ENCODE results near the gene PRR5L. TPM values are rescaled to one million over a fixed set of nuclear protein-coding genes. Genes with fewer than 3 reads are reported as not detected.

PRR5L gene
- total RNA-seq, 1 experiment from 2014 or later = 1.2 TPM

DNA sequence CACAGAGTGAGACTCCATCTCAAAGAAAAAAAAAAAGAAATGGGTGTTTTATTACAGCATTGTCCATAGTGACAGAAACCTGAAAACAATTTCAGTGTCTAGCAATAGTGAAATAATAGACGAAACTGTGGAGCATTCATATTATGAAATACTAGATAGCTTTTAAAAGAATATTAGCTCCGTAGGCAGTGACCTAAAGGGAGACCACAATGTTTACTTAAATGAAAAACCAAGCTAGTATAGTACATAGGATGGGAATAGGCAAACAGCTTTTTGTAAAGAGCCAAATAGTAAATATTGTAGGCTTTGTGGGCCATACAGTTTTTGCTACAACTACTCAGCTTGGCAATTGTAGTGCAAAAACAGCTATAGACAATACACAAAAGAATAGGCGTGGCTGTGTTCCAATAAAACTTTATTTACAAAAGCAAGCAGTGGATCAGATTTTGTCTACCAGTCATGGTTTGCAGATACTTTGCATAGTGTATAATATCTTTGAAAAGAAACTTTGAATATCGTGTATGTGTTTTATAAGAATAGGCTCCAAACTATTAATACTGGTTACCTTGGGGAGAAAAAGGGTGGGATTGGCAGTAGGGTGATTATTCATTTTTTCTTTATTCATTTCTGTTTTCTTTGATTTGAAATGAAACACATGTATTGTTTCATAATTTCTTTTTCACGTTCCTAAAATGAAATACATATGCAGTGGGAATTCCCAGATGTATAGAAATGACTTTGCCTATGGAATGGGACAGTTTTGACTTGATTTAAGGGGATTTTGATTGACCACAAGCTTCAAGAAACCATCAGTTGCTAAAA is 50.7 kb downstream of the PRR5L start:
- H3K4me3 Mint-ChIP-seq (ENCODE audit: low read depth, unreplicated experiment) = no peak overlapping the region
- no peak for DNase-seq
- intact Hi-C loops (cut with micrococcal nuclease; ENCODE audit: unreplicated experiment) = loop anchor here (5.0 kb wide), 1 partner anchor 34 kb away; no protein-coding TSS in a partner anchor
- CTCF ChIA-PET = no interaction called here
- H3K27me3 Mint-ChIP-seq (ENCODE audit: unreplicated experiment) = peaks cover 45% of the 10 kb centered on the region
- no peaks in the 10 kb centered on the region for H3K36me3 Mint-ChIP-seq (ENCODE audit: insufficient read depth, unreplicated experiment)
- no peaks in the 10 kb centered on the region for H3K9me3 Mint-ChIP-seq (ENCODE audit: low read depth, unreplicated experiment)
- H3K4me1 Mint-ChIP-seq (ENCODE audit: low read depth, unreplicated experiment) = peaks cover 11% of the 10 kb centered on the region
- H3K27ac Mint-ChIP-seq (ENCODE audit: unreplicated experiment) = no peak overlapping the region
- BruUV-seq (replicated peaks) = no TSS peak
- TF ChIP-seq, protein P1, sequence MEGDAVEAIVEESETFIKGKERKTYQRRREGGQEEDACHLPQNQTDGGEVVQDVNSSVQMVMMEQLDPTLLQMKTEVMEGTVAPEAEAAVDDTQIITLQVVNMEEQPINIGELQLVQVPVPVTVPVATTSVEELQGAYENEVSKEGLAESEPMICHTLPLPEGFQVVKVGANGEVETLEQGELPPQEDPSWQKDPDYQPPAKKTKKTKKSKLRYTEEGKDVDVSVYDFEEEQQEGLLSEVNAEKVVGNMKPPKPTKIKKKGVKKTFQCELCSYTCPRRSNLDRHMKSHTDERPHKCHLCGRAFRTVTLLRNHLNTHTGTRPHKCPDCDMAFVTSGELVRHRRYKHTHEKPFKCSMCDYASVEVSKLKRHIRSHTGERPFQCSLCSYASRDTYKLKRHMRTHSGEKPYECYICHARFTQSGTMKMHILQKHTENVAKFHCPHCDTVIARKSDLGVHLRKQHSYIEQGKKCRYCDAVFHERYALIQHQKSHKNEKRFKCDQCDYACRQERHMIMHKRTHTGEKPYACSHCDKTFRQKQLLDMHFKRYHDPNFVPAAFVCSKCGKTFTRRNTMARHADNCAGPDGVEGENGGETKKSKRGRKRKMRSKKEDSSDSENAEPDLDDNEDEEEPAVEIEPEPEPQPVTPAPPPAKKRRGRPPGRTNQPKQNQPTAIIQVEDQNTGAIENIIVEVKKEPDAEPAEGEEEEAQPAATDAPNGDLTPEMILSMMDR (IDR thresholded peaks at IDR 0.05; ENCODE audit: unreplicated experiment) = no peak

DNA sequence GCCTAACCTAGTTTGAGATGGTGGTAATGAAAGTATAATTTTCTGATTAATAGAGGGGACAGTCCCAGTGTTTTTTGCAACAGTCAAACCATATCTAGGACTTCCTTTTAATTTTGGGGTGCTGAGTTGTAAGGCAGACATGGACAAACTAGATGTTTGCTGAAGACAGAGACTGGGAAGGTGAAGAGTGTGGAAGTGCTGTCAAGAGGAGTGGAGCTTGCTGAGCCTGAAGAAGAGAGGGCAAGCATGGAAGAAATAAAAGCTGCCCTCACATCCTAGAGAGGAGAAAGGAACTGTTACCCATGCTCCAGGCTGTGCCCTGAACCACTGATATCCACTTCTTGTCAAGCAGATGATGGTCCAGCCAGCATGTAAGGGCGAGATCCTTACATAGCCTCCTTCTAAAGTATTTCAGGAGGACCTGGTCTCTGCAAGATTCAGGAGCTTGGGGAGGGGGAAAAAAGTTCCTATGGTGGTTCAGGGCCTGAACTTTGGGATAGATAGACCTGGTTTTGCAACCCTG is 51.4 kb downstream of the PRR5L start:
- Mint-ChIP-seq H3K36me3 (ENCODE audit: insufficient read depth, unreplicated experiment) (no peaks in the 10 kb centered on the region), H3K27me3 (ENCODE audit: unreplicated experiment) (peaks cover 45% of the 10 kb centered on the region), H3K4me1 (ENCODE audit: low read depth, unreplicated experiment) (peaks cover 11% of the 10 kb centered on the region), H3K4me3 (ENCODE audit: low read depth, unreplicated experiment) (no peak overlapping the region), H3K27ac (ENCODE audit: unreplicated experiment) (no peak overlapping the region), H3K9me3 (ENCODE audit: low read depth, unreplicated experiment) (no peaks in the 10 kb centered on the region)
- BruUV-seq (replicated peaks) = no TSS peak
- TF ChIP-seq, protein P1 (IDR thresholded peaks at IDR 0.05; ENCODE audit: unreplicated experiment) = no peak
- intact Hi-C loops (cut with micrococcal nuclease; ENCODE audit: unreplicated experiment) = loop anchor here (5.0 kb wide), 1 partner anchor 35 kb away; no protein-coding TSS in a partner anchor
- DNase-seq = no peak
- CTCF ChIA-PET = no interaction called here

DNA sequence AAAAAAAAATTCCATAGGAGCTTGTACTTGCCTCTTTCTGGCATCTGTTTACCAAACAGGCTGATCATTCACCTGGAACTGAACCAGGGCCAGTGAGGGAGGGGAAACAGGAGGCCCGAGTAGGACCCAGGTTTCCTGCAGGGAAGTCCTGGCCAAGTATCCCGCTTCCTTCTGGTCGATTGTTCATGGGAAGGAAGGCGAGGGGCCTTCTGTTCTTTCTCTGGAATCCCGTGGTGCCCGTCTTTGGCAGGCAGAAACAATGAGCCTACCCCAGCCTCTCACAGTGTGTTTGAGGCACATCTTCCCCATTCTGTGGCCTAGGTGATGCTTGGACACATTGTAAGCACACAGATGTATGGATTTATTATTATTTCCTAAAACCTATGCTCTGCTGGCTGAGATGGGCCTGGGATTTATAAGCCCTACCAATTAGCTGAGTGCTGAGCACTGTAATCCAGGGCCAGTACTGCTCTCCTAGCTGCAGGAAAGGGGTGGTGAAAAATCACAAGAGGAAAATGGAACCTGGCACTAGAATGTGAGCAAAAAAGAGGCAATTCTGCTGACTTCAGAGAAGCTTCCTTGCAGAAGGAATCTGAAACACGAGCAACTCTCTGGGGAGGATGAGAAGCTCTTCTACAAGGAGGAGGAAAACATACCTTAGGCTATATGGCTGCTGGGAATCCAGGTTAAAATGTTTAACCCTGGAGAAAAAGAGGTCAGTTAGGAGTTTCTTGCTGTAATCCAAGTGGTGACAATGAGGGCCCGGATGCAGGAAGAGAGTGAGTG is 53.5 kb downstream of the PRR5L start:
- DNase-seq = no peak
- Mint-ChIP-seq H3K36me3 (ENCODE audit: insufficient read depth, unreplicated experiment) (no peaks in the 10 kb centered on the region), H3K4me1 (ENCODE audit: low read depth, unreplicated experiment) (peaks cover 10% of the 10 kb centered on the region), H3K27ac (ENCODE audit: unreplicated experiment) (no peak overlapping the region), H3K9me3 (ENCODE audit: low read depth, unreplicated experiment) (no peaks in the 10 kb centered on the region), H3K4me3 (ENCODE audit: low read depth, unreplicated experiment) (no peak overlapping the region), H3K27me3 (ENCODE audit: unreplicated experiment) (peaks cover 53% of the 10 kb centered on the region)
- CTCF ChIA-PET = no interaction called here
- intact Hi-C loops (cut with micrococcal nuclease; ENCODE audit: unreplicated experiment) = loop anchor here (5.0 kb wide), 1 partner anchor 37 kb away; no protein-coding TSS in a partner anchor
- TF ChIP-seq, protein P1 (IDR thresholded peaks at IDR 0.05; ENCODE audit: unreplicated experiment) = no peak
- BruUV-seq (replicated peaks) = no TSS peak

DNA sequence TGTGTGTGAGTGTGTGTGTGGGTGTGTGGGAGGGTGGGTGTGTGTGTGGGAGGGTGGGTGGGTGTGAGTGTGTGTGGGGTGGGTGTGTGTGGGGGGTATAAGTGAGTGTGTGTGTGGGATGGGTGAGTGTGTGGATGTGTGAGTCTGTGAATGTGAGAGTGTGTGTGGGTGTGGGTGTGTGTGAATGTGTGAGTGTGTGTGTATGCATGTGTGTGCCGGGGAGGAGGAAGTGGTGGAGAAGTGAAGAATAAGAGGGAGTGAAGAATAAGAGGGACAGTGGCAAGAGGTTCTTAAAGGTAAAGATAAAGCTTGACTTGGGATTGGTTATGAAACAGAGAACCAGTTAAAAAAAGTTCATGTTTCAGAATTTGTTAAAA is 54.0 kb downstream of the PRR5L start:
- DNase-seq = no peak
- Mint-ChIP-seq H3K27me3 (ENCODE audit: unreplicated experiment) (peaks cover 53% of the 10 kb centered on the region), H3K9me3 (ENCODE audit: low read depth, unreplicated experiment) (no peaks in the 10 kb centered on the region), H3K36me3 (ENCODE audit: insufficient read depth, unreplicated experiment) (no peaks in the 10 kb centered on the region), H3K27ac (ENCODE audit: unreplicated experiment) (no peak overlapping the region), H3K4me3 (ENCODE audit: low read depth, unreplicated experiment) (no peak overlapping the region), H3K4me1 (ENCODE audit: low read depth, unreplicated experiment) (peaks cover 5% of the 10 kb centered on the region)
- TF ChIP-seq, protein P1 (IDR thresholded peaks at IDR 0.05; ENCODE audit: unreplicated experiment) = no peak
- CTCF ChIA-PET = no interaction called here
- BruUV-seq (replicated peaks) = no TSS peak
- intact Hi-C loops (cut with micrococcal nuclease; ENCODE audit: unreplicated experiment) = no loop called here
